Hematopoietic multipotent progenitor cell treated with erythropoietin and hydrocortisone succinate and interleukin-3 and kit ligand, for 17 days (in vitro differentiated cells): ENCODE data around the gene EQTN.
"Not testable (repeated sequence)": the region's sequence is repeated elsewhere in the genome, so short reads cannot be mapped to it uniquely, and the experiment has no call there.

Experiments used
- DNase-seq: peaks from one replicate; pipeline ENCODE4 v3.0.0-alpha.2; 2015; ENCODE audit warnings: low spot score

Gene EQTN

DNA sequence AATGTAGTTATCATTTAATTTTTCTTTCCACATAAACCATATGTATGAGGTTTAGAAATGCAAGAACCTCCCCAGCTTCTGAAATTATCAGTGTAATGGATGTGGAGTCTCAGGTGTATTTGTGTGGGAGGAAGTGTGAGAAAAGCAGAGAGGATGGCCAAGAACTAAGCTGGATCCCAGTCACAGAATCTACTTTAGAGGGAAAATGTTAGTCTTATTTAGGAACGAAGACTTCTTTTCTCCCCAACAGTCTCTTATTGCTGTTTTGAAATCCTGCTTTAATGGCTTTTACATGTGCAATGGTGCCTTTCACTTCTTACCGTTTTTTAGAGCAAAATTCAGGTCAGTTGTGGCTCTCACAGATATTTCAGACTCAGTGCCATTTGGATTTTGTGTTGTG lies 3.0 kb downstream of the EQTN start:
- DNase-seq, result no peak

DNA sequence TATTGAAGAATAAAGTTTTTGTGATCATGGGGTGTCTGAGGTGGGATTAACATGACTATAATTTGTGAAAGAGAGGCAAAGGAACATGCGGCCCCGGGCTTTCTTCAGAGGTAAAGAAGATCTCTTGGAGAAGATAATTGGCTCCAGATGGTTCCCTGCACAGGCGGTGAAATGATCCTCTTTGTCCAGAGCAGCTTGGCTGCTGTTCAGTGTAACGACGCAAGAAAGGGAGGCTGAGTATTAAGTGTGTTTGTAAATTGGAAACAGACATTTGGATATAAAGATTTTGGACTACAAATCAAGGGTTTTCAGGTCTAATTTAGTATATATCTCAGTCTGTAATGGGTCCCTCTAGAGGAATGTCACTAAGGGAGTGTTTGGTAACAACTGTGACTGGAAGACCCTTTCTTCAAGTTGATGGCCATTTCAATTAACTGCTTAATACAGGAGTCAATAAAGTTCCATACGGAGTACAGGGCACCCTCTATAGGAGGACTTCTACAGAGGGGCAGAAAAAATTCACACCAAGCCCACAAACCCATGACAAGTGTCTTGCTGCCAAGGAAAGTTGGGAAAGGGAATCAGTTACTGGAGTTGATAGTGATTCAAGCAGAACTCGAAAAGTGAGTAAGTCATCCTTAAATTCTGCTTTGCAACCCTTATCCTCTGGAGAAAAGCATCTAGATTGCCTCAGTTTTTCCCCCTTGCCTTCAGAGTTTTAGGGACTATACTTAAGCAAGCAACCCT lies 4.1 kb downstream of the EQTN start:
- no peak for DNase-seq

DNA sequence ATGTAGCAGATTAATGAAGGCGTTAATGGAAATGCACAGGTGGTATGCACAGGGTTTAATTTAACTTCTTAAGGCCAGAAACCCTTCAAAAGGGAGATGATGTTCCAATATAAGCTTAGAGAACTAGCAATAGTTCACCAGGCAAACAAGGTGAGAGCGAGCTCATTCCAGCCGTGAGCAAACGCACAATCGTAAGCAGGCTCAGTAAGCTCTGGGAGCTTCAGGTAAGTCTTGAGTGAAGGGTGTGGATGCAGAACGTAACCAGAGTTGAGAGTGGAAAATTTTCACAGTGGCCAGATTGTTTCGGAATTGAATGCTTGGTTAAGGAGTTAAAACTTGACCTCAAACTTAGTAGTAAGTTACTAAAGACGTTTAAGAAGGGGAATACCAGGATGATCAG lies 5.7 kb downstream of the EQTN start:
- no peak for DNase-seq

DNA sequence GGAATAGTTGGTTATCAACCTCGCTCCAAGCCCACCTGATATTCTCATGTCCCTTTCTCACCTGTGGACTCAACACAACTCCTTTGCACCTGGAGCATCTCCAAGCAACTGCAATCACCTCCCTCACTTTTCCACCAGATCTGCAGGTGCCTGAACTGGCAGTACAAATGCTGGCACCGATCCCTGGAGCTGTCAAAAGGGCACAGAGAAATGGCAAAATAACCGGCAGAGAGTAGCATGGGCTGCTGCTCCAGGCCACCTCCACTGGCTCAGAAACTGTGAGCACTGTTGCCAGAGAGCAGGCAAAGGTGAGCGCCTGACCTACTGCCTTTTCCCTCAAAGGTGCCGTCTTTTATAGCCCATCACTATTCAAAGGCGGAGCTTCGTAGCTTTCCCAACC lies 14.7 kb downstream of the EQTN start:
- no peak for DNase-seq

DNA sequence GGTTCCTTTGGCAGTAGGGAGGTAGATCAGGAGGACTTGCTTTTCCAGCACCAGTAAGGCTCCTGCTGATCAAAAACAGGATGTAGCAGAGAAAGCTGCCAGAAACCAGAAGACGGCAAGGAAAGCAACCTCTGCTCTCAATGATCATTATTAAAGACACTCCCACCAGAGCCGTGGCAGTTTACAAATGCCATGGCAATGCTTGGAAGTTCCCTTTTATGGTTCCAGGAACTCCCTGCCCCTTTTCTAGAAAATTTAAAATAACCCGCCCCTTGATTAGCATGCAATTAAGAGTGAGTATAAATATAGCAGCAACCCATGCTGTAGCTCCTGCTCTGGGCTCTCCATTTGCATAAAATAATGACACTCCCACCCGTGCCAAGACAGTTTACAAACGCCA lies 16.1 kb downstream of the EQTN start:
- DNase-seq, result no peak

DNA sequence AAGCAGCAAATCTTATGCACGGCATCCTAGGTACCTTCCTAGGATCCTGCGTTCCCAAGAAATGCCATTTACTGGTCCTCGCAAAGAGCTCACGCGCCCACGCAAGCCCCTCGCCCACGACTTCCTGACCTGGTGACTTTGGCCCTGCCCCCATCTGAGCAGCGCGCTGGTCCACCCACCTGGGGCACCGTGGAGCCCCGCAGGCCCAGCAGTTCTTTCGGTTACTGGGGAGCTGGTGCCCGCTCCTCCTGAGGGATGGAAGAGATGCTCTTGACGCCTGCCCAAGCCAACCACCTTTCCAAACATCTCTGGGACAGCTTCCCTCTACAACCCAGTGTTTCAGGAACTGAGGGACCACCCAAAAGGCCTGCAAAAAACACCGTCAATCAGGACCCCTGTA lies 16.7 kb downstream of the EQTN start:
- DNase-seq, result no peak

DNA sequence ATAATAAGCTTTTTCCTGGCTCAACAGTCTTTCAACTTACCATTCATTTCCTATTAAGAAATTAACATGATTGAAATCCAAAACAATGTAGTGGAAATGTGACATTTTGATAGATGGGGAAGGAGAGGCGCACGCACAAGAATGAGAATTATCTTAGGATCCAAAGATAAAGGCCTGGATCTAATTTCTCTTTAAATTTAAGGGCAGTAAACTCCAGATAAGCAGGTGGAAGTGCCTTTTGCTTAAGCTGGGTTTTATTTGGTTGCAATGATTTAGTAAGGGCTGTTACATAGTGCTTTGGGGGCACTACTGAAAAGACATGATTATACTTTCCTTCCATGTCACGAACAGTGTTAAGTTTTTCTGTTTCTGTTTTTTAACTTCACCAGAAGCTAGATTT lies 17.3 kb downstream of the EQTN start:
- no peak for DNase-seq

DNA sequence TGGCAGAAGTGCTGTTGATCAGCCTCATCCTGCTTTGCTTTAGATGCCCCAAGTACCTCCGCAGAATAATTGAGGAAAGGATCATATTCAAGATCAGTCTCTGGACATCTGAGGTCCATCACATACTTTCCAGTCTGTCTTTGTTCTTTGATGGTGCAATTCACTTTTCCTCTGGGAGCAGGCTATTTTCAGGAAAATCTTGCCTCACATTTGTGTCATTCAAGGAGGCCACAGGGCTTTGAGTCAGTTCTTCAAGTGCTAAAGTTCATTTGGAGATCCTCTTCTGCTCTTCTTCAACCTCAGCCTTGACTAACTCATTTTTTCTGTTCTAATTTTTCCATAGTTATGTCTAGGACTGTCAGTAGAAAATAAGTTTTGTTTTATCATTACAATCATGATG lies 18.6 kb downstream of the EQTN start:
- DNase-seq, result no peak

DNA sequence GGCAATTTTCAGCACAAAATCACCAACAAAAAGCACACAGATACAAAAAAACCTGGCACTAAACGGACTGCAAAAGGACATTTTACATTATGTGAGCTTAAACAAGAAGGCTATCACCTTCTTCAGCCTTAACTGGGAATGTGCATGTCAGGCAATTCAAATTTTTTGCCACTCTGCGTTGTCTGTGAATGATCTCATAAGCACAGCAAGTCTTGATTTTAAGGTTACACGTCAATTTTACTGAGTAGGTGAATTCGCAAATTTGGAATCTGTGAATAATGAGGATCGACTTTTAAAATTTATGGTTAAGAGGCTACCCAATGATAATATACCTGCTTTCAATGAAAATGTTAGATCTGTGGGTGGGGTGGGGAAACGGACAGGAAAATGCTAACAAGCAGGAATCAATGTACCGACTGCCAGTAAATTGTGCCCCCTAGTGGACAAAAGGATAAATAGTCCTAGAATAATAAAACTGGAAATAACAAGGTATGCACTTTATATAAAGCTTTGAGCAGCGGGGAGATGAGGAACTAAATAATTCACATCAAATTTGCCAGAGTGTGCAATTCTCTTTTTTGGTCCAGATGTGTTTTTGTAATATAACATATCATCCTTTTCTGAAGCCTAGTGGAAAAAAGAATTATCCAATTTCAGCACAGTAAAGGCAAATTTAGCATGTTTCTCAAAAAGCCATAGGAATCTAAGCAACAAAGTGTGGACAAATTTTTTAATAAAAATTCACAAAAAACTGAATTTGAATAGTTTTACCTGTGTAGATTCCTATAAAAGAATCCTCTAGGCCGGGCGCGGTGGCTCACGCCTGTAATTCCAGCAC lies 20.5 kb downstream of the EQTN start:
- DNase-seq, result peak; percentile 62

DNA sequence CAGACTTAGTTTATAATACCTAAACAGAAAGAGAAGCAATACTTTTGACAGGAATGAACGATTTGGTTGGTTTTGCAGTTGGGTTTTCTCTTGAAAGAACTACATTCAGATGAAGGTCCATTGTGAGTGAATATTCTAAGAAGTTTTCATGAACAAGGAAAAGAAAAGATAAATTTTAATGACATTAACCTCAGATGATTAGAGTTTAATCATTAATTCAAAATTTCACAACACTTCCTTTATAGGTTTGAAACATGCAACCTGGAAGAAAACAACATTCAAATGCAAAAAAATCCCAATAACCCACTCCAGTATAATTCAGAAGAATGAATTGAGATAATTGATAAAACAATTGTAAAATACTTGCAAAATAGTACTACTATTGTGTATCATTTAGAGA lies 23.8 kb downstream of the EQTN start:
- DNase-seq, result no peak

DNA sequence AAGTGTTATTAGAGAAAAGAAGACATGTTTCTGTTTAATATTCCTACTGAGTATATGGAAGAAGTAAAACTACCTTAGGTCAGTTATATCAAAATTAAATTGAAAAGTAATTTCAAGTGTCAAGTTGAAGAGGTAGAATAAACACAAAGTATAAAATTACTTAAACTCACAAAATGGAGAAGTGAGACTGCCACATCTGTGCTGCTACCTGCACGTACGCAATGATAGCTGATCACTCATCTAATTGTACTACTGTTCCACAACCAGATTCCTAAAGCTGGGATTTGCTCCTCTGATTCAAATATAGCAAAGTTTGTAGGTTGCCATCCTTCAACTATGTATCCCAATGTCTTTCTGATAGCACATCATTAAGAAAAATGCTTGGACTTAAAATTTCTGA lies 24.8 kb downstream of the EQTN start:
- DNase-seq, result no peak

DNA sequence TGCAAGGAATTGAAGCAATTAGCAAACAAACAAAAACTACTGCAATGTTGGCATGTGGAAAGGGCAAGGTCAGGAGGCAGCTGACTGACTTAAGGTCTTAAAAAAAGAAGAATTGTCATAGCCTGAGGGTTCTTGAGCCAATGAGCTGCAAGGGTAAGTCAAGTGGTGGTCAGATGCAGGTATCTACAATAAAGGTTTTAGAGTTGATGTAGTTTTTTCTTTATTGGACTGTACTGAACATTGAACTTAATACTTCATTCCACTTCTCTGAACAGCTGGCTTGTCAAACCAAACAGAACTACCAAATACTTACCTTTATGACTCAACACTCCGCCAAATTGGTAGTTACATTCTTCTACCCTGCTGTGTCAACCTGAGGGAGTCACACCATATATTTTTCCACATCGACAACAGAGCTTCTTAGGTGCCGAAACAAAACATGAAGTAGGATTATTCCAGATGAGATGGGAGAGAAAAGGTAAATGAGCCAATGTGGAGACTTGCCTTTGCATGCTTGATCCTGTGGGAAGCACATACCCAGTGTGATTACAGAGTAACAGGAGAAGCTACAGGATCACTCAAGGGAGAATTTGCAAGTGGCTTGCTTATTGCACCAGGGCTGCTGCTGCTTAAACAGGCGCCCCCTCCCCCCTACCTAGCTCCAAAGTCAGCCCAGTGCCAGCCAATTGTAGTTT lies 35.3 kb downstream of the EQTN start:
- DNase-seq, result no peak

DNA sequence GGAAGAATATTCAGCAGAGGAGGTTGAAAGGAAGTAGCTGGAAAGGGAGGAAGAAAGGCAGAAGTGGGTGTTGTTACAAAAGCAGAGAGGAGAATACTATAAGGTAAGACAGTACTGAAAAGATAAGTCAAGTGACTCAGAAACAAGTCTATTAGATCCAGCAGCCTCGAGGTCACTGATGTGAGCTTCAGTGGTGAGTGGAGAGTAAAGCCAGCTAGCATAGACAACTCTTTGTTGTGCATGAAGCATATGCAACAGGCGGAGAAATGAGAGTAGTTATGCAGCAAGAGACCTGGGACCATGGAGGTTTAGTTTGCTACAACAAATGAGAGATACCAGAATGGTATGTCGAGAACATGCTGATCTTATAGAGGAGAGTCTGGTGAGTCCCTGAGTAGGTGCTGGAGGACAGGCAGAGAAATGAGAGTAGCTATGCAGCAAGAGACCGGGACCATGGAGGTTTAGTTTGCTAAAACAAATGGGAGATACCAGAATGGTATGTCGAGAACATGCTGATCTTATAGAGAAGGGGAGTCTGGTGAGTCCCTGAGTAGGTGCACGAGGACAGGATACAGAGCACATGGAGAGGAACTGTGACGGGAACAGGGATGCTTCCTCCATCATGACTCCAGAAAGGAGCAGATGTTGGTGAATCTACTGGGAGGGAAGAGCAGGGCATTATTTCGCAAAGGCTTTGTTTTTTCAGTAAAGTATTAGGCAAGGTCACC lies 36.0 kb downstream of the EQTN start:
- no peak for DNase-seq

DNA sequence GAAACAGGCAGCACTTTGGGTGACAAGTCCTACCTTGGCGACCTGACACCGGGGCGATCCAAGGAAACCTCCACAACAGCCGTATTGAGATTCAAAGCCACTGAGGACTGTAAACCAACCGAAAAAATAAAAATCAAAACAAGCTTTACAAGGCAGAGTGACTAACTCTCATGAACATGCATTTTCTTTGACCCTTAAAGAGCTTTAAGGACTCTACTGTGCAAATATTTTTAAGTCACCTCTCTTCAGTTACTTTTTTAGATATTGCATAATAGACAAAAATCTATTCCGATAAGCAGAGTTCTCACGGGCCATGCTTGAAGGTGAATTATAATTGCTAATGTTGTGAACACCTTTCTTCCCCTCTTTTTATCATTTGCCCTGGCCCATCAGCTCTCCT lies 38.3 kb downstream of the EQTN start:
- no peak for DNase-seq

DNA sequence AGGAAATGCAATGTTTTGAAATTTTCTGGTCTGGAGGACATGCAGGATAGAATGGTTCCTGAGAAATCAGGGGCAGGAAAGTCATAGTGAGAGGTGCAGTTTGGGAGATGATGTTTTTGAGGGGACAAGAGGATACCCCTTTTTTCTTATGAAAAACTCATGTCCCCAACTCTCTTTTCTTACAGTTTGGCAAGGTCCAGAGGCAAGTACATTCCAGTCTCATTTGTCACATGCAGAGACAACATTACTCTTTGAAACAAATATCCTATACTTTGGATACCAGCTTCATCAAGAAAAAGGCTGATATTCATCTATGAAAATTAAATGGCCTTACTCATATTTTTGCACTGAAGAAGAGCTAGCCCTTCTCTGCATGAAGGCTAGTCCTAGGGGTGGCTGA lies 48.2 kb downstream of the EQTN start:
- DNase-seq, result no peak

DNA sequence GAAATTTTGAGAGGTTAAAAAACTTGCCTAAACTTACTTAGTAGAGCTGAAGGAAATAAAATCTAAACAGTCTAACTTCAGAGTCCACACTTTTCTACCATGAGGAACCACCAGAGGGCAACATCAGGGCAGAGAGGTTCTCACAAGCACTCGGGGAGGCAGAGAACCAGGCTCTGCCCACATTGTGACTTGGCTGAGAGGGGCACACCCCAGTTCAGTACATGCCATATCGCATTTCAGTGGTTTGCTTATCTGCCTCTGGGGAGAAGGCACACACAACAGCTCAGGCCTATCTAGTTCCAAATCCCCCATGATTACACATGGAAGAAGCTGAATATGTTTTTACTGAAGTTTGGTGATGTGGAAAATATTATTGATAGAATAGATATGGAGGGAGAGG lies 49.2 kb downstream of the EQTN start:
- no peak for DNase-seq

DNA sequence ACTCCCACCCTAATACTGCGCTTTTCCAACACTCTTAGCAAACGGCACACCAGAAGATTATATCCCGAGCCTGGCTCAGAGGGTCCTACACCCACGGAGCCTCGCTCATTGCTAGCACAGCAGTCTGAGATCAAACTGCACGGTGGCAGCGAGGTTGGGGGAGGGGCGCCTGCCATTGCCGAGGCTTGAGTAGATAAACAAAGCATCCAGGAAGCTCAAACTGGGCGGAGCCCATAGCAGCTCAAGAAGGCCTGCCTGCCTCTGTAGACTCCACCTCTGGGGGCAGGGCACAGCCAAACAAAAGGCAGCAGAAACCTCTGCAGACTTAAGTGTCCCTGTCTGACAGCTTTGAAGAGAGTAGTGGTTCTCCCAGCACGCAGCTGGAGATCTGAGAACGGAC lies 57.3 kb downstream of the EQTN start:
- not testable (repeated sequence) for DNase-seq
